SHP77 (cell line): ENCODE data around the gene GREM2.

Experiments
- DNase-seq, 2 experiments: peaks; one replicate each; lab custom pipeline; 2025; lab: John Stamatoyannopoulos, UW

Gene GREM2

GRCh38 chr1:240611619-240612480 is at the start of gene GREM2:
TSS of gene GREM2 (minus strand) at chr1:240612155. CDS start at chr1:240493475, 118,680 bp downstream.
- peak; percentile 10 to 17 for DNase-seq

GRCh38 chr1:240658312-240658960 is 46.5 kb upstream of the GREM2 start:
- DNase-seq = no peak

DNA sequence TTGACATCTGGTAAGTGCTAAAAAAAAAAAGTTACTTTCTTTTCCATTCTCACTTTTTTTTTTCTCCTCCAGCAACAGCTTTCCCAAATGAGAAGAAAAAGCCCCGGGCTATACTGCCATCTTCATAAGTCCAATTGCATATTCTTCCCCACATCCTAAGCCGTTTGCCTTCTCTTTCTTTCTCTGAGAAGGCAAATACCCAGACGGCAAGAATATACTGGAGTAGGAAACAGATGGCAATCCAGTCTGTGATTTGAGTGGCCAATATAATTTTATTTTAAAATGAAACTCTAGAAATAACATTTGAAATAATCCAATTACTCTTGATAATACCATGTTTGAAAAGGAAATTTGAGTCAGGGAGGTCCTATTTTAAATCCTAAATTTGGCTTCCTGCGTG is 44.6 kb upstream of the GREM2 start:
- no peak for DNase-seq

DNA sequence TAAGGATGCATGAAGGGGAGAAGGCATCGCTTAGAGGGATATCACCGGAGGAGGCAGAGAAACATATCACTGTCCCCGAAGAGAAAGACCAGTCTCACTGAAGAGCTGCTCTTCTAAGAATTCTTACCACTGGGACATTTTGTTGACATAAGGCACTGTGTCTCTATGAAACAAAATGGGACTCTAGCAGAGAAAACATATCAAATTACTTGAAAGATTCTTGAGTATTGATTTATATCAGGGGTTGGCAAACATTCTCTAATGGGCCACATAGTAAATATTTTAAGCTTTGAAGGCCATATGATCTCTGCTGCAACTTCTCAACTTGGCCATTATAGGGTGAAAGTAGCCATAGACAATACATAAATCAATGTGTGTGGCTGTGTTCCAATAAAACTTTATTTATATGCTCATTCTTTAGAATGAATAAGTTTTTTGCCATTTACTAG is 41.0 kb upstream of the GREM2 start:
- no peak for DNase-seq

DNA sequence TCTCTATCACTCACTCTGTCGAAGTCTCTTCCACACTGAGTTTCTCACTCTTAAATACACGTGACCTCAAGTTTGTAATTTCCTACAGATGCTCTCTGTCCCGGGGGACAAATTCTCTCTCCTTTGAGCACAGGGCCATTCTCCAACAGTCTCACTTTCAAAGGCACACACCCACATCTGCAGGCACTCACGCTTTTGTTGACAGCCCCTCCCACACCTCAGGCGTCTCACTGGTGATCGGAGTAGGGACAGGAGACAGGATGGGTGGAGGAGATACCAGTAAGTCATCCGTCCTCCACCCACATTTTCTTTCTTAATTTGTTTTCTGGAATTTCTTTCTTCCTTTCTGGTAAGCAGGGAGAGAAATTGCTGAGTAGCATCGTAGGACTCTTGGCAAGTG is 40.6 kb upstream of the GREM2 start:
- no peak for DNase-seq

DNA sequence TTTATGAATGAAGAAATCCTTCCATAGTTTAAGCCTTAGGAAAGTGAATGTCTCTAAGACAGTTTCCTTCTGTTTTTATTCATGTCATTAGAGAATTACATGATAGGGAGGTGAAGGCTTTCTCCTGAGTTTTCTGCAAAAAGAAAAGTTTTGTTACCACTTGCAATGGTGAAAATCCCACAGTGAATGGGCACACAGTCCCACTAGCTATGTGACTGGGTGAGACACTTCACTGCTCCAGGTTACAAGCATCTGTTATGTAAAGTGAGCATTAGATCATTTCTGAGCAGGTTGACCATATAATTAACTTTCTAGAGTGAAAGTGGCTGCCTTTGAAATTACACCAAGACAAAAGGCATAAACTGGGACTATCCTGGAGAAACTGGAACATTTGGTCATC is 38.9 kb upstream of the GREM2 start:
- no peak for DNase-seq

DNA sequence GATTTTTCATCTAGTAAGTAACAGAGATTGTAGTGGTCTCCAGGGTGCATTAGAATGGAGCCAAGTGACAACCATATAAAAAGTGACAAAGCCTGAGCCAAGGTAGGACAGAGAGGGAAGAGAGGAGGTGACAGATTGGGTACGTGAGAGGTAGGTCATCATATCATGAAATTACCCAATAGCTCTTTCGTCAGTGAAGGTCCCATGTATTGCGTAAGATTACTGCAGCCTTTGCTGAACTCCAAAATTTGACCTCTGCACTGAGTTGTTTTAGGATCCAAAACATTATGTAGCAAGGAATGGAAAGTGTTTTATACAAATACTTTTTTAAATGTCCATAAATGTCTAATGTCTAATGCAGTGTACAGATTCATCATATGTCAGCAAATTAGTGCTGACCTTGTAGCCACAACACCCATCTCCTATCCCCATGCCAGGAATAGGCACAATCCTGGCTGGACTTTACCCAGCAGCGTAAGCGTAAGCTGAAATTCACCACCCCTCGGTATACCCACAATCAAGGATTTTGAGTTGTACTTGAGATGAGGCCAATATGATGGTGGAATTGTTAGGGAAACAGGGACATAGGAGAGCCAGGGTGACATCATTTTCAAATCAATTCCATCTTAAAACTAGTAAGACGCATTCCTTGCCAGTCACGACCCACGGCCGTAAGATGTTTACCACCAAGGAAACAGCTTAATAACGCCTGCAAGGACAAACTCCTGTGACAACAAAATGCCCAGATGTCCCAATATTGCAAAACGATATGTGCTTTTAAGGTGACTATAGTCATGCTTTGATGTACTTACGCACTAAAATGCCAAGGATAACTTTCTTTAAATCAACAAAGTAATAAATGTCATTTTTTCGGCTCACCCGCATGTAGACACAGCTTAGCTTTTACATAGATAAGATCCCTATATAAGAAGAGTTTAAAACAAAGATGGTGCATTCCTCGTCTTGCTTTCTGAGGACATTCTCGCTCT is 38.1 kb upstream of the GREM2 start:
- no peak for DNase-seq

GRCh38 chr1:240646571-240647240 is 34.8 kb upstream of the GREM2 start:
- DNase-seq = no peak

- no peak for DNase-seq
Measured at GRCh38 chr1:240644732-240645131, 32.8 kb upstream of the GREM2 start.

DNA sequence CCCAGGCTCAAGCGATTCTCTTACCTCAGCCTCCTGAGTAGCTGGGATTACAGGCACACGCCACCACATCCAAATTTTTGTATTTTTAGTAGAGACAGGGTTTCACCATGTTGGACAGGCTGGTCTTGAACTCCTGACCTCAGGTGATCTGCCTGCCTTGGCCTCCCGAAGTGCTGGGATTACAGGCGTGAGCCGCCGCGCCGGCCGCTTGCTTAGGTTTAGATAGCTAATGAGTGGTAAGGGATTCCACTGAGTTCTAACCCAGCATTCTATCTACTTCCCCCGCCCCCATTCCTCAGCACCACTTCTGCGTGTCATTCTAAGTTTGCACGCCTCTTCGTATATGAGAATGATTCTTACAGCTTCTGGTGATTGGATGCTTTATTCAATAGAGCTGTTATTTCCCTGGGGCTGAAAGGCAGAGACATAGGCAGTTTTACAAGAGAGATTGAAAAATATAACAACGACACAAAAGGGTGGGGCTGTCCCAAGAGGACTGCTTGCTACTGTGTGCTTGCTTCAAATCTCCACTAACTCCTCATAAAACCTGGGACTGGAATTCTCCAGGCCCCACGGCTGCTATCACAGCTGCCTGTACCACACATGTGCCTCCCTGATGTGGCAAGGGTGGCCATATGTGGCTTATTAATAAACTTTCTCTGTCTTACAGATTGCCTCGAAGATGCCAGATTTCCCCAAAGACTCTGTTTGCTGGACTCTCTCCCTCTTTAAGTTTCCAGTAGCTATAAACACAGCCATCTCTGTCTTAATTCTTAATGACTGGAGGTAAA is 23.7 kb upstream of the GREM2 start:
- no peak for DNase-seq

- no peak for DNase-seq
Measured at GRCh38 chr1:240630409-240630808, 18.5 kb upstream of the GREM2 start.

DNA sequence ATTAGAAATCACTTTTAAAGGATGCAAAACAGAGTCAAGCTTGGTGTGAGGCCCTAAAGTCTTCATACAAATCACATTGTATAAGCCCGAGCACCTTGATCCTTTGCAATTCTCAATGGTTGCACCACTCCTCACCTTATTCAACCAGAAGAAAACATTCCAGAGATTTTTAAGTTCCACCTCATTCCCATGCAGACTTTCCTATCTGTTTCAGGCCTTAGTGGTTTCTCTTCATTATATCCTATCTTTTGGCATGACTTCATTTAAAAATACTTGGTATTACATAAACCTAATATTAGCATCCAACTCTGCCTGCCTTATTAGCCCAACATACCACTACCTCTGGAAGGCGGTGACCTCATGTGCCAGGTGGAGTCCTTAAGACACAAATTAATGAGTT is 9.3 kb upstream of the GREM2 start:
- no peak for DNase-seq

DNA sequence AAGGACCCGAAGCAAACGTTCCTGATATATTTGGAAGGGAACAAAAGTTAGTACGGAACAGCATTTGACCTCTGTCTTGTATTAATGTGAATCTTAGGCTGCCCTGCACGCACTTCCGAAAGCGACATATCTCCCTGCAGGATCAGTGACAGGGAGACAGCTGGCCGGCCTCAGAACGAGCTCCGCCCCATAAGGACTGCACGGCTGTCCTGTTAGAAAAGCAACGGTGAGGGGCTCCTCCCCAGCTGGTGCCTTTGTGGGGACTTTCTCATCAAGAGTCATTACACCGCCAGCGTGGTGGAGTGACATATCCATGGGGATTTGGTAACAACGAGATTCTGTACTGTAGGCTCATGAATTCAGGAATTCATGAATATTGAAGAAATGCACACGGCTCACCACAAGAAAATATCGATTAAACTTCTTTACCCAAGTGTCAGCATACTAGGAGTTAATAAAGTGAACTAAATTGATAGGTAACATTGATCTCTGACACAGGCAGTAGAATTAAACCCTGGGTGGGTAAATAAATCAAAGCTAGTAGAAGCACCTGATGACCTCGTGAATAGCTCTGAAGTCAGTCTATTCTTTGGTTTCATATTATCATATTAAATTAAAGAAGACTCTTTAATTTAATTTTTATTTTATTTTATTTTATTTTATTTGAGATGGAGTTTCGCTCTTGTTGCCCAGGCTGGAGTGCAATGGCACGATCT is 8.1 kb upstream of the GREM2 start:
- DNase-seq = no peak

- no peak for DNase-seq
Measured at GRCh38 chr1:240619357-240619756, 7.4 kb upstream of the GREM2 start.

DNA sequence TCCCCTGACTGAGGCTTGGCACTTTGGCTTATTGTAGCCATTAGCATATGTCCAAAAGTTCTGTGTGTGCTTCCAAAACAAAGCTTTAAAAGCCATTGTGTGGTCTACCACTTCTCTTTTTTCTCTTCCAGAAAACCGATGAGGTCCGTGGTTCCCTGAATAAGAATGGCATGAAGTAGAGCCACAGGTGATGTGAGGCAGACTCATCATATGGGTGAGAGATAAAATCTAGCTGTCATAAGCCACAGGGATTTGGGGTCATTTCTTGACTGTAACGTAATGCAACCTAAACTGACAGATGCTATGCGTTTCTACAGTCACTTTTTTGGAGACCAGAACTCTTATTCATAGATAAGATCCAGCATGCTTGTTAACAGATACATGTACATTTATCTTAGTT is 7.0 kb upstream of the GREM2 start:
- DNase-seq = no peak

DNA sequence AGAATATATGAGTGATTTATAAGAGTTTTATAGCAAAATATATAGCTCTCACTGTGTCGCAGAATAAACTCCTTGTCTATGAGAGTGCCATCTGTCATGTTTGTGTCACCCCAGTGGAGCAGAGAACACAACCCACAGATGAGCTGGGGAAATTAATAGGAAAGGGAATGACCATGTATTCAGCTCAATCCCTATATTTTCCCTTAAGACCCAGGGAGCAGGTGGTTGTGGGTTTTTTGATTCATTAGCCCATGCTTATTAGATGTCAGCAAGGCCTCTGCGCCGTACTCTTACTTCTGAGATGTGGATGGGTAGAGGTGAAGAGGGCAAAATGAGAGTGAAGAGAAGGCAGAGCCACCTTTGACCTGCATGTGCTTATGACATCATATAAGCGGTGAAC is 4.1 kb upstream of the GREM2 start:
- no peak for DNase-seq

GRCh38 chr1:240613356-240614142 is 1.6 kb upstream of the GREM2 start:
- DNase-seq = no peak

GRCh38 chr1:240612811-240613210 is 856 bp upstream of the GREM2 start:
- DNase-seq = no peak

- no peak for DNase-seq
Measured at GRCh38 chr1:240611228-240611618, 732 bp downstream of the GREM2 start.
